Epithelial cell of proximal tubule (primary cell): ENCODE results near the gene OR51B6. TPM values are rescaled to one million over a fixed set of nuclear protein-coding genes. Genes with fewer than 3 reads are reported as not detected.
A peak's percentile ranks its signal among the peaks of the same experiment; 100 is the strongest.

Experiments
- DNase-seq: peaks from one replicate; pipeline ENCODE4 v3.0.0-alpha.2; 2011; ENCODE audit warnings: low read depth
- H3K4me3 ChIP-seq: 2 replicates; pipeline ENCODE4 v1.5.1; 2011; ENCODE audit warnings: low read depth, mild to moderate bottlenecking, low read length
- CTCF ChIP-seq: conservative IDR thresholded peaks from 2 replicates; pipeline ENCODE4 v1.5.1; 2012; ENCODE audit warnings: low read depth, mild to moderate bottlenecking, low read length
- total RNA-seq: library from RNA; depleted of rRNA; stranded (reverse); fragments of >200 nt; gene quantifications from 2 replicates; pipeline ENCODE4 v1.2.3, GENCODE V29; 2015

Gene OR51B6
- total RNA-seq, 1 donor from 2014 or later: not detected

GRCh38 chr11:5390210-5390609, 38.9 kb downstream of the OR51B6 start:
- no peak for DNase-seq
- H3K4me3 ChIP-seq: no peak overlapping the region
- TF ChIP-seq CTCF: peak; percentile 10

GRCh38 chr11:5394091-5394490, 42.8 kb downstream of the OR51B6 start:
- no peak for TF ChIP-seq CTCF
- H3K4me3 ChIP-seq: no peak overlapping the region
- no peak for DNase-seq

- TF ChIP-seq CTCF: no peak
- H3K4me3 ChIP-seq: no peak overlapping the region
- DNase-seq: no peak
Observed at GRCh38 chr11:5398936-5399335, 47.6 kb downstream of the OR51B6 start.

Other genes starting within 250 kb of the OR51B6 start
- gene OR52A5, start 213.2 kb upstream of the OR51B6 start, total RNA-seq: not detected in 2 replicates
- not detected in 2 replicates for gene OR52A1, start 196.8 kb upstream of the OR51B6 start, total RNA-seq
- gene OR51V1, start 150.8 kb upstream of the OR51B6 start, total RNA-seq: not detected in 2 replicates
- not detected in 2 replicates for gene HBB, start 124.4 kb upstream of the OR51B6 start, total RNA-seq
- not detected in 2 replicates for gene HBD, start 117.0 kb upstream of the OR51B6 start, total RNA-seq
- not detected in 2 replicates for gene HBG1, start 101.7 kb upstream of the OR51B6 start, total RNA-seq
- gene HBG2, start 96.7 kb upstream of the OR51B6 start, total RNA-seq: not detected in 2 replicates
- gene HBE1, start 81.6 kb upstream of the OR51B6 start, total RNA-seq: not detected in 2 replicates
- not detected in 2 replicates for gene OR51B4, start 49.6 kb upstream of the OR51B6 start, total RNA-seq
- gene OR51B2, start 27.2 kb upstream of the OR51B6 start, total RNA-seq: not detected in 2 replicates
- gene OR51B5, start 8.0 kb upstream of the OR51B6 start, total RNA-seq: not detected in 2 replicates
- gene OR51M1, start 32.3 kb downstream of the OR51B6 start, total RNA-seq: not detected in 2 replicates
- not detected in 2 replicates for gene OR51Q1, start 70.6 kb downstream of the OR51B6 start, total RNA-seq
- not detected in 2 replicates for gene OR51I1, start 90.0 kb downstream of the OR51B6 start, total RNA-seq
- not detected in 2 replicates for gene OR51I2, start 97.8 kb downstream of the OR51B6 start, total RNA-seq
- not detected in 2 replicates for gene OR52D1, start 137.2 kb downstream of the OR51B6 start, total RNA-seq
- not detected in 2 replicates for gene UBQLN3, start 158.4 kb downstream of the OR51B6 start, total RNA-seq
- 0.06 TPM in 1 of 2 replicates, not detected in the other for gene UBQLNL, start 165.2 kb downstream of the OR51B6 start, total RNA-seq
- not detected in 2 replicates for gene OR52H1, start 197.0 kb downstream of the OR51B6 start, total RNA-seq
- gene OR52B6, start 229.4 kb downstream of the OR51B6 start, total RNA-seq: not detected in 2 replicates
- gene TRIM6, start 245.1 kb downstream of the OR51B6 start, total RNA-seq: 1.4 and 6.3 TPM in 2 replicates